KOPT-K1 (cell line): ENCODE results near the gene KLK6.
"Not testable (repeated sequence)": the region's sequence is repeated elsewhere in the genome, so short reads cannot be mapped to it uniquely, and the experiment has no call there.

Source experiments
- H3K27ac ChIP-seq: fragments of 200-600 bp; sonication (generic); 2 replicates; pipeline ENCODE4 v1.5.1; 2016; ENCODE audit warnings: antibody characterized with exemption, mild to moderate bottlenecking, low read depth, low read length; ENCODE audit not compliant: poor library complexity, severe bottlenecking
- H3K36me3 ChIP-seq: fragments of 200-600 bp; sonication (generic); 2 replicates; pipeline ENCODE4 v1.5.1; 2017; ENCODE audit warnings: antibody characterized with exemption, mild to moderate bottlenecking, low read length, moderate library complexity; ENCODE audit not compliant: insufficient read depth
- H3K9me3 ChIP-seq: fragments of 200-600 bp; sonication (generic); 2 replicates; pipeline ENCODE4 v1.5.1; 2017; ENCODE audit warnings: antibody characterized with exemption, low read length, mild to moderate bottlenecking; ENCODE audit not compliant: insufficient read depth, poor library complexity, severe bottlenecking

KLK6 gene

DNA sequence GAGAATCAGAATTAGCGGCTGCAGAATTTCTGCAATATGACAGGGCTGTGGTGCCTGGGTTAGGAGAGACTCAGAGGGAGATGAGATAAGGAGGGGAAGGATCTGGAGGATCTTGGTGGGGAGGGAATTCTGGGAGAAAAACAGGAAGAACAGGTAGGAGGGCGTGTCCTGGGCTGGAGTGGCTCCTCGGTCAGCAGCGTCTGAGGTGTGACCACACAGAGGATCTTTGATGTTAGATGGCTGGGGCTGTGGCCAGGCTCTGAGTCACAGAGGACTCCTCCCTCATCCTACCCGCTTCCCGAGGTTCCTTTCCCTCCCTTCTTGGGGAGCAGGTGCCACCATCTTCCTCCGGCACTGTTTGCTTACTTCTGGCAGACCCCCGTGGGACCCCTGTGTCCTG, 6.4 kb upstream of the KLK6 start:
- Histone ChIP-seq H3K27ac (no peak overlapping the region), H3K9me3 (no peaks in the 10 kb centered on the region), H3K36me3 (no peaks in the 10 kb centered on the region)

DNA sequence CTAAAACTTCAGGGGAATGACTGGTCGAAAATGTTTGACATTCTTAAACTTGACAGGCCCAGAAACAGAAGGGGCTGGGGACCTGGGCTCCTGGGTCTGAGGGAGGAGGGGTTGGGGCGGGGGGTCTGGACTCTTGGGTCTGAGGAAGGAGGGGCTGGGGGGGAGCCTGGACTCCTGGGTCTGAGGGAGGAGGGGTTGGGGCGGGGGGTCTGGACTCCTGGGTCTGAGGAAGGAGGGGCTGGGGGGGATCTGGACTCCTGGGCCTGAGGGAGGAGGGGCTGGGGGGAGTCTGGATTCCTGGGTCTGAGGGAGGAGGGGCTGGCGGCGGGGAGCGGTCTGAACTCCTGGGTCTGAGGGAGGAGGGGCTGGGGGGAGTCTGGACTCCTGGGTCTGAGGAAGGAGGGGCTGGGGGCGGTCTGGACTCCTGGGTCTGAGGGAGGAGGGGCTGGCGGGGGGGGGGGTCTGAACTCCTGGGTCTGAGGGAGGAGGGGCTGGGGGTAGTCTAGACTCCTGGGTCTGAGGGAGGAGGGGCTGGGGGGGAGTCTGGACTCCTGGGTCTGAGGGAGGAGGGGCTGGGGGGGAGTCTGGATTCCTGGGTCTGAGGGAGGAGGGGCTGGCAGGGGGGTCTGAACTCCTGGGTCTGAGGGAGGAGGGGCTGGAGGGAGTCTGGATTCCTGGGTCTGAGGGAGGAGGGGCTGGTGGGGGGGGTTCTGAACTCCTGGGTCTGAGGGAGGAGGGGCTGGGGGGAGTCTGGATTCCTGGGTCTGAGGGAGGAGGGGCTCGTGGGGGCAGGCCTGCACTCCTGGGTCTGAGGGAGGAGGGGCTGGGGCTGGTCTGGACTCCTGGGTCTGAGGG, 5.5 kb upstream of the KLK6 start:
- H3K36me3 ChIP-seq = no peaks in the 10 kb centered on the region
- H3K27ac ChIP-seq = no peak overlapping the region
- no peaks in the 10 kb centered on the region for H3K9me3 ChIP-seq

DNA sequence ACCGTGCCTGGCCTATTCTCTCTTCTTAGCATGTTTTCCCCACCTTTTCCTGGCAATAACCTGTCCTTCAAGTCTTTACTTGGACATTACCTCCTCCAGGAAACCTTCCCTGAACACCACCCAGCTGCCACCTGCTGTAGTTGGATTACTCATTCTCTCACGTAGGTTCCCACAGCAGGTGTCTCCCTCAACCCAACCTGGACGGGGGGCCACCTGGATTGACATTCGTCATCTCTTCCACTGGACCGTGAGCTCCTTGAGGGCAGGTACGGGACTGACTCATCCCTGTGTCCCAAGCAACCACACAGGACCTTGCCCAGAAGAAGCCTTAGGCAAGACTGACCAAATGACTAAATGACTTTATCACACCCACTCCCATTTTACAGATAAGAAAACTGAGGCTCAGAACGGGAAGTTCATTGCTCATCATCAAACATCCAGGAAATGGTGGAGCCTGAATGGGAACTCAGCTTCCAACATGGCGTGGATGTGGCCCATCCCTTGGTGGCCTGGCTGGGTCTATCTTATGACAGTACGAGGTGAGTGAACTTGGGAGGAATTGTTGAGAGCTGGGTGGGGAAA, 3.5 kb upstream of the KLK6 start:
- no peaks in the 10 kb centered on the region for H3K36me3 ChIP-seq
- no peak overlapping the region for H3K27ac ChIP-seq
- H3K9me3 ChIP-seq = no peaks in the 10 kb centered on the region

DNA sequence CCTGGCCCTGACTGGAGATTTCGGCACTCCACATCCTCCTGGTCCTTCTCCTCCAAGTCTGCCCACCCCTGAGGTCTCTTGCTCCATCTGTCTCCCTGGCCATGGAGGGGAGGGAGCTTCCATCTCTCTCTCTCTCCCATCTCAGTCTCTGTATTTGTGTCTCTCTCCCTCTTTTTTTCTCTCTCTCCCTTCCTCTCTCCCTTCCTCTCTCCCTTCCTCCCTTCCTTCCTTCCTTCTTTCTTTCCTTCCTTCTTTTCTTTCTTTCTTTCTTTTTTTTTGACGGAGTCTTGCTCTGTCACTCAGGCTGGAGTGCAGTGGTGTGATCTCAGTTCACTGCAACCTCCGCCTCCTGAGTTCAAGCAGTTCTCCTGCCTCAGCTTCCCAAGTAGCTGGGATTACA, 419 bp upstream of the KLK6 start:
- H3K27ac ChIP-seq, H3K9me3 ChIP-seq, H3K36me3 ChIP-seq: not testable (repeated sequence)

DNA sequence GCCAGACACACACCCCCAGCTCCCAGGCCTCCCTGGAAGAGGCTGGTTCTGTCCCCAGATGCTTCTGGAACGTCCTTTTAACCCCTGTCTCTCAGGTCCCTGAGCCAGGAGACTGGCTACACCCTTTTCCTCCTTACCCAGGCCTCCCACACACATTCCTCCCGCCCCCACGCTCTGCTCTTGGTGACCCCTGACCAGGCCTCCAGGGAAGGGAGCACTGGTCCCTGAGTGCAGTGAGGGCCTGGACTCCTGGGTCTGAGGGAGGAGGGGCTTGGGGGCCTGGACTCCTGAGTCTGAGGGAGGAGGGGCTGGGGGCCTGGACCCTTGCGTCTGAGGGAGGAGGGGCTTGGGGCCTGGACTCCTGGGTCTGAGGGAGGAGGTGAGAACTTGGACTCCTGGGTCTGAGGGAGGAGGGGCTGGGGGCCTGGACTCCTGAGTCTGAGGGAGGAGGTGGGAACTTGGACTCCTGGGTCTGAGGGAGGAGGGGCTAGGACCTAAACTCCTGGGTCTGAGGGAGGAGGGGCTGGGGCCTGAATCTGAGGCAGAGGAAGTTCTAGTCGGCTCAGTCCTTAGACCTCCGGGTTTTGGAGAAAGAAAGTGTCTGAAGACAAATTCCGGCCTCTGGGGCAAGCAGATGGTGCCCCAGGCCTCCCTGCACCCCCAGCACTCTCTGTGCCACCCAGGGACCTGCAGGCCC, 527 bp downstream of the KLK6 start:
- H3K9me3 ChIP-seq = no peaks in the 10 kb centered on the region
- H3K27ac ChIP-seq = no peak overlapping the region
- H3K36me3 ChIP-seq = no peaks in the 10 kb centered on the region

DNA sequence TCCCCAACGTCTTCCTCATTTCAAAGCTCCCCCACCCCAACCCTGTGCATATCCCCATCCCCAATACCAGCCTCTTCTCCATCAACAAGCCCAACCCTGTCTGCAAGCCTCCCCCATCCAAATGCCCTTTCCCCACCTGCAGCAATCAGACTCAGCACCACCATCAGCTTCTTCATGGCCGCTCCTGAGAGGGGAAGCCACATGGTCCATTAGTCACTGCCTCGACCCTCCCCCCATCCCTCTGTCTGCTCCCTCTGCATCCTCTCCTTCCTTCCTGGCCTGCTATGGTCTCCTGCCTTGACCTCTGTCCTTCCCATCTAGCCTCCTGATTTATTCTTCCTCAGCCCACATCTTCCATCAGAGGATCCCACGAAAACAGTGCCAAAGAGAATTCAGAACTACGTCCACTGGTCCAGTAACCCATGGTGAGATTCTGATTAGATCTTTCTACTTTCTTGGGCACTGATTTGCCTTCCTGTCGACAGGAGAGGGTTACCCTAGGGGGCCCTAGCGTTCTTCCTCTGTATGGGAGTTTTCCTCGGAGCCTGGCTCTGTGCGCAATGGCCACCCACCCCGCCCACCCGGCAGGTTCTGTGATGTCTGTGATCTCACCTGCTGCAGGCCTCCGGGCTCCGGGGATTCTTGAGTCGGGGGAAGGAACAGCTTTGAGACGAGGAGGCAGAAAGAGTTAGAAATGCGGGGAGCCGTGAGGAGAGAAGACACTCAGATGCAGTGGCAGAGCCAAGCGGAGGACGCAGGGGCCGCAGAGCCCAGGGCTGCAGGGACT, 1.3 kb downstream of the KLK6 start:
- H3K27ac ChIP-seq = no peak overlapping the region
- H3K36me3 ChIP-seq = no peaks in the 10 kb centered on the region
- no peaks in the 10 kb centered on the region for H3K9me3 ChIP-seq

DNA sequence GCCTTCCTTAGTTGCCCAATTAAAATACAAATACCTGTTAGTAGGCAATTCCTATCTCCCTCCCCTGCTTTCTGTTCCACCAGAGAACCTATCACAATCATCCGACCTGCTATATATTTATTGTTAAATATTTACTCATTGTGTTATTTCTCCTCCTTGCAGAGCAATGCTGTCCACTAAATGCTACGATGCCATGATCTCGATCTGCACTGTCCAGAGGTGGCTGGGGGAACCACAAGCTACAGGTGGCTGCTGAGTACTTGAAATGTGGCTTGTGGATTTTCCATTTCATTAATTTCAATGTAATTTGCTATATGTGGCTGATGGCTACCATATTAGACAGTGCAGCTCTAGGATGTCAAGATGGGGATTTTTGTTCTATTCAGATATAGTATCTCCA, 5.1 kb downstream of the KLK6 start:
- H3K36me3 ChIP-seq = no peaks in the 10 kb centered on the region
- no peaks in the 10 kb centered on the region for H3K9me3 ChIP-seq
- no peak overlapping the region for H3K27ac ChIP-seq

DNA sequence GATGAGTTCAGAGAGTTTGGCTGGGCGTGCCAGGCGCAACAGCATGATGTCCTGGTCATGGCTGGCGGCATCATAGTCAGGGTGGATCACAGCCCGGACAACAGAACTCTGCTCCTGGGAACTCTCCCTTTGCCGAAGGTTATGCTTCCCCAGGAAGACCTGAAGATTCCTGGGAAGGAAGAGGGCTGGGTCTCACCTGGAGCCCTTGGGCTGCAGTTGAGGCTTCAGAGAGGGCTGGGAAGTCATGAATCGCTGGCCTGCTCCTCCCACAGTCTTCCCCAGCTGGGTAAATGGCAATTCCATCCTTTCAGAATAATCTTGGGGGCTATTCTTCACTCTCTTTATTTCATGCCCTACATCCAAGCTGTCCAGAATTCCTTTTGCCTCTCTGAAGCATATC, 6.0 kb downstream of the KLK6 start:
- no peak overlapping the region for H3K27ac ChIP-seq
- no peaks in the 10 kb centered on the region for H3K9me3 ChIP-seq
- H3K36me3 ChIP-seq = no peaks in the 10 kb centered on the region

DNA sequence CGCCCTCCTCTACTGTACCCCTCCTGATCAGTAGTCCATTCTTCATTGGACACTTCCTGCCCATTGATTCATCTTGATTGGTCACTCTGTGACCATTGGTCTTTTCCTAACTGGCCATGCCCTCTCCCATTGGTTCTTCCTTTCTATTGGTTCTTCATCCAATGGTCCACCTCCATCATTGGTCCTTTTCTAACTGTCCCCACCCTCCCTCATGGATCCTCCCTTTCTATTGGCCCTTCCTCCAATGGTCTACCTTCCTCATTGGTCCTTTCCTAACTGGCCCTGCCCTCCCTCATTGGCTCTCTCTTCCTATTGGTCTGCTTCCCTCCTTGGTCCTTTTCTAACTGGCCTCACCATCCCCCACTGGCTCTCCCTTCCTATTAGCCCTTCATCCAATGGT, 7.1 kb downstream of the KLK6 start:
- H3K9me3 ChIP-seq = no peaks in the 10 kb centered on the region
- H3K36me3 ChIP-seq = no peaks in the 10 kb centered on the region
- H3K27ac ChIP-seq = no peak overlapping the region

DNA sequence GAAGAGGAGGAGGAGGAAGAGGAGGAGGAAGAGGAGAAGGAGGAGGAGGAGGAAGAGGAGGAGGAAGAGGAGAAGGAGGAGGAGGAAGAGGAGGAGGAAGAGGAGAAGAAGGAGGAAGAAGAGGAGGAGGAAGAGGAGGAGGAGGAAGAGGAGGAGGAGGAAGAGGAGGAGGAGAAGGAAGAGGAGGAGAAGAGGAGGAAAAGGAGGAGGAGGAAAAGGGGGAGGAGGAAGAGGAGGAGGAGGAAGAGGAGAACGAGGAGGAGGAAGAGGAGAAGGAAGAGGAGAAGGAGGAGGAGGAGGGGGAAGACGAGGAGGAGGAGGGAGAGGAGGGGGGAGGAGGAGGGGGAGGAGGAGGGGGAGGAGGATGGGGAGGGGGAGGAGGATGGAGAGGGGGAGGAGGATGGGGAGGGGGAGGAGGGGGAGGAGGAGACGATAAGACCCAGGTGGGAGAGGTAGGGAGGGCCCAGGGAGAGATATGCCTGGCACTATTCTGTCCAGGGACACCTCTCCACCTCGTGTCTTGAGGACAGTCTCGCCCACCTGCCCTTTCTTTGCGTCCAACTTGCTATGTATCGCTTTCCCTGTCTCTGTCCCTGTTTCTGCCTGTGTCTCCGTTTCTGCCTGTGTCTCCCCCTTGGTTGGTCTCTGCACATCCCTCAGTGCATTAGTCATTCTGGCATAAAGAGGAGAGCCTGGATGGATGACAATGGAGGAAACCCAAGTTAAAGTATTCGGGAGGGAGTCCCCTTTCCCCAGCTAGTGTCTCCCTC, 9.5 kb downstream of the KLK6 start:
- Histone ChIP-seq H3K36me3 (no peaks in the 10 kb centered on the region), H3K9me3 (no peaks in the 10 kb centered on the region), H3K27ac (no peak overlapping the region)

DNA sequence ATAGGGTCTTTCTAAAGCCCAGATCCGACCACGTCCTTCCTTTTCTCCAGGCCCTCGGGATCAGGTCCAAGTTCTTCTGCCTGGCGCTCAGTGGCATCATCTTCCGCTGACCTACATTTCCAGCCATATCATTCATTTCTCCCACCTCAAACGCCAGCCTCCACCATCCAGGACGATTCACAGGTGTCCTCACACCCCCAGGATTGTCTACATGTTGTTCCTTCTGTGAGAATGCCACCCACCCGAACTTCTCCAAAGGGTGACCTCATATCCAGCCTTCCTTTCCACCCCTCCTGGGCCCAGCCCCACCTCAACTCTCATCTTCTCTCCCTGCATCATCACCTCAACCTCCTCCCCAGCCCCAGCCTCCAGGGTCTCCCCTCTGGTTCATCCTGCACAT, 11.8 kb downstream of the KLK6 start:
- no peak overlapping the region for H3K27ac ChIP-seq
- no peaks in the 10 kb centered on the region for H3K36me3 ChIP-seq
- no peaks in the 10 kb centered on the region for H3K9me3 ChIP-seq

DNA sequence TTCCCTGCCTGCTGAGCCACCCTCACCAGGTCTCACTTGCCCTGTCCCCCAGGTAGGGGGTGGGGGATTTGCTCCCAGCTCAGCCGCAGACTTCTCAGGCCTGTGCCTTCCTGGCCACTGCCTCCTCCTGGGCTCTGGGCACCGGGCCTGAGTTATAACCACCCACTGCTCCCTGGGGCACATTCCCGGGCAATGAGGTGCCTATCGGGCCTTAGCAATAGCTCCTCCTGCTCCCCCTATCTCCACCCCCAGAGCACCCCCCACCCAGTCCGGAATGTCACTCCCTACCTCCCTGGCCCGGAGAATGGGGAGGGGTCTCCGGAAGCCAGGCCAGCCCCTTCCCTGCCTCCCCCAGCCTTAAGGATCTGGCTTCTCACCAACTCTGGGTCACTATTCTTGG, 16.5 kb downstream of the KLK6 start, which contains the start of gene KLK5:
KLK5 (minus strand) TSS at position 129 of the 400 bp plus-strand sequence. CDS start 381 bp downstream, outside the sequence.
- Histone ChIP-seq H3K27ac (no peak within 1 kb of the TSS), H3K9me3 (no peaks in the 10 kb centered on the region), H3K36me3 (no peaks in the 10 kb centered on the region)

DNA sequence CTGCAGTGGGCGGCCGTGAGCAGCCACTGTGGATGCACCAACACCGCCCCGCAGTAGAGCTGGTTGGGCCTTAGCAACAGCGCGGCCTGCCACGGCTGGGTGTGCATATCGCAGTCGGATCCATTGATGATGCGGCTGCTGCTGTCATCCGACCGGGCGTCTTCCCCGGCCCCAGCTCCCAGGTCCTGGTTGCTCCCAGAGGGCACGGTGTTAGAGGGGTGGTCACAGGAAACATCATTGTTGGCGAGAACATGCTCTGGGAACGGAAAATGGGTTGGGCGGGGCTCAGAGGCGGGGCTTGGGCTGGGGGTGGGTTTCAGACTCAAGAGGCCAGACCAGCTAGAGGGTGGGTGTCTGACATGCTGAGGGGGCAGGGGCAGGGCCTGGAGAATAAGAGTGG, 19.5 kb downstream of the KLK6 start:
- no peaks in the 10 kb centered on the region for H3K9me3 ChIP-seq
- no peaks in the 10 kb centered on the region for H3K36me3 ChIP-seq
- H3K27ac ChIP-seq = no peak overlapping the region

DNA sequence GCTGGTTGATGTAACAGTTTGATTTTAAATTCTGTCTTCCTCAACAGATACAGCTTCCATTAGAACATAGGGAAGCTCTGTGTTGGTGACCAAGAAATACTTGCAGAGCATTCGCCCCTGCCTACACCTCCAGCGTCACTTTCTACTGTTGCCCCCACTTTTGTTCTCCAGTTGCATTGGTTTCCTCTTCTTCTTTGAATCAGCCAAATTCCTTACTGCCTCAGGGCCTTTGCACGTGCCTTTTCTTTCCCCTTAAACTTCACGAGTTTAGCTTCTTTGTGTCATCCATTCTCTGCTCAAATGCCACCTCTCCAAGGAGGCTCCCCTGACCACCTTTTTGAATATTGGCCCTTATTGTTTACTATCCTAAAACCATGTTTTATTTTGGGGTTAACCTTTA, 22.3 kb downstream of the KLK6 start:
- Histone ChIP-seq H3K9me3 (no peaks in the 10 kb centered on the region), H3K27ac (no peak overlapping the region), H3K36me3 (no peaks in the 10 kb centered on the region)
